Neural cell (in vitro differentiated cells): ENCODE measurements around the gene ANKRD13A. TPM values are rescaled to one million over a fixed set of nuclear protein-coding genes. Genes with fewer than 3 reads are reported as not detected.

Source experiments
- H2AFZ ChIP-seq: fragments of 200-600, 300-800 bp; sonication (generic), shearing (Covaris generic); 2 replicates; pipeline ENCODE4 v1.6.0; 2014; ENCODE audit warnings: low read depth, mild to moderate bottlenecking, antibody characterized with exemption, low read length, moderate library complexity
- H3F3A ChIP-seq: fragments of 200-600 bp; shearing (Covaris generic); 2 replicates; pipeline ENCODE4 v1.6.1; 2016; ENCODE audit warnings: mild to moderate bottlenecking, moderate library complexity, mixed read lengths, antibody characterized with exemption, low read length; ENCODE audit not compliant: insufficient read depth, poor library complexity, severe bottlenecking
- H3K27ac ChIP-seq: fragments of 200-600, 300-800 bp; sonication (generic), shearing (Covaris generic); 2 replicates; pipeline ENCODE4 v1.5.1; 2014; ENCODE audit warnings: mild to moderate bottlenecking, low read length, moderate library complexity
- H3K27me3 ChIP-seq: fragments of 300-800, 200-600 bp; sonication (generic), shearing (Covaris generic); 2 replicates; pipeline ENCODE4 v1.6.0; 2014; ENCODE audit warnings: mild to moderate bottlenecking, low read depth, low read length, moderate library complexity; ENCODE audit not compliant: insufficient read depth
- H3K36me3 ChIP-seq: fragments of 300-800, 200-600 bp; sonication (generic), shearing (Covaris generic); 2 replicates; pipeline ENCODE4 v1.5.1; 2014; ENCODE audit warnings: mild to moderate bottlenecking, antibody characterized with exemption, low read length, moderate library complexity; ENCODE audit not compliant: insufficient read depth
- H3K4me2 ChIP-seq: fragments of 300-800, 200-600 bp; sonication (generic), shearing (Covaris generic); 2 replicates; pipeline ENCODE4 v1.6.0; 2014; ENCODE audit warnings: mild to moderate bottlenecking, low read length
- H3K4me3 ChIP-seq: fragments of 300-800, 200-600 bp; sonication (generic), shearing (Covaris generic); 2 replicates; pipeline ENCODE4 v1.5.1; 2014; ENCODE audit warnings: mild to moderate bottlenecking, low read length, moderate library complexity
- H3K79me2 ChIP-seq: fragments of 200-600 bp; shearing (Covaris generic); replicated peaks from 2 replicates; pipeline ENCODE4 v1.6.0; 2014; ENCODE audit warnings: mild to moderate bottlenecking, low read length, moderate library complexity; ENCODE audit not compliant: insufficient read depth
- H3K9ac ChIP-seq: fragments of 300-800, 200-600 bp; sonication (generic), shearing (Covaris generic); 2 replicates; pipeline ENCODE4 v1.6.1; 2016; ENCODE audit warnings: mild to moderate bottlenecking, low read length, mixed read lengths
- H3K9me2 ChIP-seq: fragments of 200-600 bp; shearing (Covaris generic); 2 replicates; pipeline ENCODE4 v1.6.1; 2016; ENCODE audit warnings: mild to moderate bottlenecking, low read length, mixed read lengths; ENCODE audit not compliant: insufficient read depth
- H3K9me3 ChIP-seq: fragments of 200-600, 300-800 bp; sonication (generic), shearing (Covaris generic); 2 replicates; pipeline ENCODE4 v1.6.1; 2016; ENCODE audit warnings: mild to moderate bottlenecking, mixed run types, low read length, moderate library complexity, mixed read lengths
- H4K20me1 ChIP-seq: fragments of 200-600 bp; shearing (Covaris generic); 2 replicates; pipeline ENCODE4 v1.6.1; 2016; ENCODE audit warnings: mild to moderate bottlenecking, mixed run types; ENCODE audit not compliant: insufficient read depth
- EP300 ChIP-seq: fragments of 450-650 bp; conservative IDR thresholded peaks from 2 replicates; pipeline ENCODE4 v1.6.1; 2014; ENCODE audit warnings: antibody characterized with exemption, mild to moderate bottlenecking, moderate library complexity; ENCODE audit not compliant: poor library complexity, severe bottlenecking
- EZH2 ChIP-seq: fragments of 200-600, 300-800 bp; shearing (Covaris generic), sonication (generic); IDR thresholded peaks from 2 replicates; pipeline ENCODE4 v1.6.1; 2014; ENCODE audit warnings: antibody characterized with exemption, low read length, borderline replicate concordance, mild to moderate bottlenecking; ENCODE audit not compliant: insufficient read depth, poor library complexity, severe bottlenecking
- MXI1 ChIP-seq: fragments of 450-650 bp; conservative IDR thresholded peaks from 2 replicates; pipeline ENCODE4 v1.6.1; 2014; ENCODE audit warnings: antibody characterized with exemption, mild to moderate bottlenecking; ENCODE audit not compliant: poor library complexity, severe bottlenecking
- POLR2AphosphoS5 ChIP-seq: IDR thresholded peaks from 2 replicates; pipeline ENCODE4 v1.6.1; 2012
- RAD21 ChIP-seq: fragments of 450-650 bp; conservative IDR thresholded peaks from 2 replicates; pipeline ENCODE4 v1.6.1; 2014; ENCODE audit warnings: antibody characterized with exemption, mild to moderate bottlenecking, moderate library complexity
- SMC3 ChIP-seq: fragments of 450-650 bp; conservative IDR thresholded peaks from 2 replicates; pipeline ENCODE4 v1.6.1; 2014; ENCODE audit warnings: antibody characterized with exemption, mild to moderate bottlenecking, moderate library complexity; ENCODE audit not compliant: poor library complexity
- TAF1 ChIP-seq: IDR thresholded peaks from 2 replicates; pipeline ENCODE4 v1.6.1; 2012; ENCODE audit warnings: low read depth
- polyA plus RNA-seq: library from polyadenylated mRNA; depleted of rRNA; stranded (reverse); fragments of >200 nt; gene quantifications from 2 replicates; pipeline ENCODE4 v1.2.3, GENCODE V29; 2014
- TF ChIP-seq, protein P1 (sequence below): fragments of 450-650 bp; IDR thresholded peaks from 2 replicates; pipeline ENCODE4 v1.5.1; 2014; ENCODE audit warnings: antibody characterized with exemption, mild to moderate bottlenecking, moderate library complexity; ENCODE audit not compliant: poor library complexity, severe bottlenecking
- TF ChIP-seq, protein P2 (sequence below): IDR thresholded peaks from 2 replicates; pipeline ENCODE4 v1.6.1; 2012; ENCODE audit warnings: borderline replicate concordance

Gene ANKRD13A
- polyA plus RNA-seq, 1 donor from 2014 or later = 89.2 TPM

DNA sequence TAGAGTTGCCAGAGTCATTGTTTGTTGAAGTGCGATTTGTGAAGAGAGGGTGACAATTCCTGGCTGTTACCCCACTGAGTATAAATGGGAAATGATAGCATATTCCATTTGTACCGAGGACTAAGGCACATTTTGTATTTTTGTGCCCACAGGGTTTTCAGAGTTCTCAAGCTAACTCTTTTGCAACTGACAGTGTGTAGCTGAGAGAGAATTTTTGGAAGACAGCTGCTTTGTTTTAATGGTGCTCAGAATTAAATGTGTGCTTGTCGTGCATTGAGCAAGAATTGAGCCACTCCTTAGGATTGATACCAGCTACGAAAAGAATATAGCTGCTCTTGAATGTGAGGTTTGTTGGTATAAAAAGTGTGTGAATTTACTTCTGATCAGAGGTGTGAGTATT, 21.7 kb downstream of the ANKRD13A start:
- Histone ChIP-seq H3K4me2 (no peak overlapping the region), H3K4me3 (no peak overlapping the region)
- no peak for TF ChIP-seq EP300
- TF ChIP-seq RAD21 = no peak
- no peak for TF ChIP-seq EZH2
- TF ChIP-seq TAF1 = no peak
- TF ChIP-seq MXI1 = no peak
- no peak for TF ChIP-seq SMC3
- TF ChIP-seq, protein P1, sequence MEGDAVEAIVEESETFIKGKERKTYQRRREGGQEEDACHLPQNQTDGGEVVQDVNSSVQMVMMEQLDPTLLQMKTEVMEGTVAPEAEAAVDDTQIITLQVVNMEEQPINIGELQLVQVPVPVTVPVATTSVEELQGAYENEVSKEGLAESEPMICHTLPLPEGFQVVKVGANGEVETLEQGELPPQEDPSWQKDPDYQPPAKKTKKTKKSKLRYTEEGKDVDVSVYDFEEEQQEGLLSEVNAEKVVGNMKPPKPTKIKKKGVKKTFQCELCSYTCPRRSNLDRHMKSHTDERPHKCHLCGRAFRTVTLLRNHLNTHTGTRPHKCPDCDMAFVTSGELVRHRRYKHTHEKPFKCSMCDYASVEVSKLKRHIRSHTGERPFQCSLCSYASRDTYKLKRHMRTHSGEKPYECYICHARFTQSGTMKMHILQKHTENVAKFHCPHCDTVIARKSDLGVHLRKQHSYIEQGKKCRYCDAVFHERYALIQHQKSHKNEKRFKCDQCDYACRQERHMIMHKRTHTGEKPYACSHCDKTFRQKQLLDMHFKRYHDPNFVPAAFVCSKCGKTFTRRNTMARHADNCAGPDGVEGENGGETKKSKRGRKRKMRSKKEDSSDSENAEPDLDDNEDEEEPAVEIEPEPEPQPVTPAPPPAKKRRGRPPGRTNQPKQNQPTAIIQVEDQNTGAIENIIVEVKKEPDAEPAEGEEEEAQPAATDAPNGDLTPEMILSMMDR = no peak
- TF ChIP-seq, protein P2, sequence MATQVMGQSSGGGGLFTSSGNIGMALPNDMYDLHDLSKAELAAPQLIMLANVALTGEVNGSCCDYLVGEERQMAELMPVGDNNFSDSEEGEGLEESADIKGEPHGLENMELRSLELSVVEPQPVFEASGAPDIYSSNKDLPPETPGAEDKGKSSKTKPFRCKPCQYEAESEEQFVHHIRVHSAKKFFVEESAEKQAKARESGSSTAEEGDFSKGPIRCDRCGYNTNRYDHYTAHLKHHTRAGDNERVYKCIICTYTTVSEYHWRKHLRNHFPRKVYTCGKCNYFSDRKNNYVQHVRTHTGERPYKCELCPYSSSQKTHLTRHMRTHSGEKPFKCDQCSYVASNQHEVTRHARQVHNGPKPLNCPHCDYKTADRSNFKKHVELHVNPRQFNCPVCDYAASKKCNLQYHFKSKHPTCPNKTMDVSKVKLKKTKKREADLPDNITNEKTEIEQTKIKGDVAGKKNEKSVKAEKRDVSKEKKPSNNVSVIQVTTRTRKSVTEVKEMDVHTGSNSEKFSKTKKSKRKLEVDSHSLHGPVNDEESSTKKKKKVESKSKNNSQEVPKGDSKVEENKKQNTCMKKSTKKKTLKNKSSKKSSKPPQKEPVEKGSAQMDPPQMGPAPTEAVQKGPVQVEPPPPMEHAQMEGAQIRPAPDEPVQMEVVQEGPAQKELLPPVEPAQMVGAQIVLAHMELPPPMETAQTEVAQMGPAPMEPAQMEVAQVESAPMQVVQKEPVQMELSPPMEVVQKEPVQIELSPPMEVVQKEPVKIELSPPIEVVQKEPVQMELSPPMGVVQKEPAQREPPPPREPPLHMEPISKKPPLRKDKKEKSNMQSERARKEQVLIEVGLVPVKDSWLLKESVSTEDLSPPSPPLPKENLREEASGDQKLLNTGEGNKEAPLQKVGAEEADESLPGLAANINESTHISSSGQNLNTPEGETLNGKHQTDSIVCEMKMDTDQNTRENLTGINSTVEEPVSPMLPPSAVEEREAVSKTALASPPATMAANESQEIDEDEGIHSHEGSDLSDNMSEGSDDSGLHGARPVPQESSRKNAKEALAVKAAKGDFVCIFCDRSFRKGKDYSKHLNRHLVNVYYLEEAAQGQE = no peak
- TF ChIP-seq POLR2AphosphoS5 = no peak

DNA sequence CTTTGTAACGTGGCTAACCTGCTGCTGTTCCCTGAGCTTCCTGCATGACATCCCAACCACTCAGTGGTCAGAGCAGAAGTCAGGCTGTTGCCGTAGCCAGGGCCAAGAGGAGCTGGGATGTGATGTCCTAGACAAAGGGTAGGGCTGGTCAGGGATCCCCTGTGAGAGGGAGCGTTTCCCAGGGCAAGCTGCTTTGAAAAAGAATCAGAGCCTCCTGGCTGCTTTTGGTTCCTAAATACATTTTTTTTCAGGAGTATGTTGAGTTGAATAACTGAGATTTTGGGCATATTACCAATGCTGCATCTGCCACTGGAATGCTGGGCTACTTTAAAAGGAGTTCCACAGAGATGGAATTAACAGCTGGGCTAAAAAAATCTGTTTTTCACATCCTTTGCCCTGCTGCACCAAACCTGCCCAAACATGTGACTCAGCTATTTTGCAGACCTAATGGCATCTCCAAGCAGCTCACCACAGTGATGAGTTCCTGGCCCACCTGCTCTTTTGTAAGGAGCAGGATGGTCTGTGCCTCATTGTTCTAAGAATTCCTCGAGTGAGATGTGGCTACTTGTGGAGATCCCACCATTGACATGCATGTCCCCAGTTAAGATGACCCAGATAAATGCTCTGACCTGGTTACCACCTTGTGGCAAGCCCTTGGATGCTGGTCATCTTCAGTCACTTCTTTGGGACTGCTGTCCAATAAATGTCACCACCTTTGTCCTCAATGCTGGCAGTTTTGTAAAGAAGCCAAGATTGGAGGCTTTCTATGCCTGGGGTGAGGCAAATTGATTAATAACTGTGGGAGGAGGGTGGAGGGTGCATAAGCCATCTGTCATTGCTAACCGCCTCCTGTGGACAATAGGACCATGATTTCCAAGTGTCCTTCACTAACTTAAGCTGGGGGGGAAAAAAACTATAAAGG, 24.1 kb downstream of the ANKRD13A start:
- Histone ChIP-seq H3K27ac (no peak overlapping the region), H3K79me2 (no peaks in the 10 kb centered on the region), H2AFZ (no peak overlapping the region), H3K27me3 (no peaks in the 10 kb centered on the region), H4K20me1 (no peaks in the 10 kb centered on the region), H3K4me2 (no peak overlapping the region), H3K36me3 (peaks cover 17% of the 10 kb centered on the region), H3K9me3 (no peaks in the 10 kb centered on the region), H3K9me2 (no peaks in the 10 kb centered on the region), H3F3A (no peaks in the 10 kb centered on the region), H3K9ac (no peak overlapping the region), H3K4me3 (no peak overlapping the region)
- TF ChIP-seq, protein P2 = no peak
- TF ChIP-seq EP300 = no peak
- TF ChIP-seq POLR2AphosphoS5 = no peak
- TF ChIP-seq SMC3 = no peak
- TF ChIP-seq MXI1 = no peak
- TF ChIP-seq, protein P1 = no peak
- TF ChIP-seq RAD21 = no peak
- no peak for TF ChIP-seq TAF1
- TF ChIP-seq EZH2 = no peak

More for the DNA sequence above, 21.7 kb downstream of the ANKRD13A start:
- Histone ChIP-seq H3K27me3 (no peaks in the 10 kb centered on the region), H3F3A (no peaks in the 10 kb centered on the region), H4K20me1 (no peaks in the 10 kb centered on the region), H2AFZ (no peak overlapping the region), H3K9ac (no peak overlapping the region), H3K27ac (no peak overlapping the region), H3K9me2 (no peaks in the 10 kb centered on the region), H3K79me2 (no peaks in the 10 kb centered on the region), H3K9me3 (no peaks in the 10 kb centered on the region), H3K36me3 (peaks cover 21% of the 10 kb centered on the region)
